GM13976 (cell line): Measurements from ENCODE around the gene SEMA5B.

Source experiments
- DNase-seq: peaks from one replicate; pipeline ENCODE4 v3.0.0; 2012; ENCODE audit warnings: low spot score
- CTCF ChIP-seq: IDR thresholded peaks from 2 replicates; pipeline ENCODE4 v1.5.1; 2012; ENCODE audit warnings: borderline replicate concordance, mild to moderate bottlenecking; ENCODE audit not compliant: insufficient read depth; ENCODE audit errors: extremely low read depth, missing control alignments, control extremely low read depth
- in situ Hi-C: fragments of 300-500 bp; cut with MboI; formaldehyde crosslinking; loops from one replicate; pipeline ENCODE4 v1.12.0; 2022; ENCODE audit warnings: low sequenced_read_pairs, mixed read lengths, inconsistent platforms; ENCODE audit not compliant: unreplicated experiment

Gene SEMA5B

GRCh38 chr3:123060054-123060453 is 32.5 kb upstream of the SEMA5B start:
- DNase-seq: no peak
- in situ Hi-C loops: no loop called here
- no peak for TF ChIP-seq CTCF

- no peak for TF ChIP-seq CTCF
- in situ Hi-C loops: no loop called here
- DNase-seq: no peak
These were observed 30.9 kb upstream of the SEMA5B start for GRCh38 chr3:123058505-123058904.

- TF ChIP-seq CTCF: no peak
- no peak for DNase-seq
- in situ Hi-C loops: no loop called here
These were observed 27.8 kb upstream of the SEMA5B start for GRCh38 chr3:123055352-123055751.

- TF ChIP-seq CTCF: no peak
- in situ Hi-C loops: no loop called here
- no peak for DNase-seq
These were observed 27.4 kb upstream of the SEMA5B start for GRCh38 chr3:123054931-123055330.

- in situ Hi-C loops: no loop called here
- no peak for TF ChIP-seq CTCF
- no peak for DNase-seq
These were observed 26.7 kb upstream of the SEMA5B start for GRCh38 chr3:123054109-123054778.

- no peak for DNase-seq
- in situ Hi-C loops: no loop called here
- TF ChIP-seq CTCF: no peak
These were observed 25.5 kb upstream of the SEMA5B start for GRCh38 chr3:123053107-123053506.
